Activated CD8-positive, alpha-beta T cell treated with anti-CD3 and anti-CD28 coated beads for 36 hours (primary cell): ENCODE results near the gene PIRT. TPM values are rescaled to one million over a fixed set of nuclear protein-coding genes. Genes with fewer than 3 reads are reported as not detected.

Source experiments
- ATAC-seq: fragments of 200-7000 bp; cut with Tn5 transposase; one replicate; pipeline ENCODE4 v1.10.0; 2021; ENCODE audit warnings: mild to moderate bottlenecking, moderate library complexity
- CTCF ChIA-PET: fragments of 350-600 bp; sonication (Branson Sonifier 250); formaldehyde crosslinking; loops from one replicate; lab custom pipeline; 2021; ENCODE audit warnings: antibody characterized with exemption; lab: Charles Lee
- POLR2A ChIA-PET: fragments of 350-600 bp; sonication (Branson Sonifier 250); formaldehyde crosslinking; loops from one replicate; lab custom pipeline; 2021; ENCODE audit warnings: antibody characterized with exemption; lab: Charles Lee
- DNase-seq: peaks from one replicate; pipeline ENCODE4 v3.0.0-alpha.2; 2020
- H3K27ac Mint-ChIP-seq: one replicate; pipeline ENCODE4 v1.8.0; 2021; ENCODE audit warnings: mild to moderate bottlenecking, mixed read lengths
- H3K27me3 Mint-ChIP-seq: one replicate; pipeline ENCODE4 v1.8.0; 2021; ENCODE audit warnings: mixed read lengths
- H3K36me3 Mint-ChIP-seq: one replicate; pipeline ENCODE4 v1.8.0; 2021; ENCODE audit warnings: low read depth, mixed read lengths
- H3K4me1 Mint-ChIP-seq: one replicate; pipeline ENCODE4 v1.8.0; 2021; ENCODE audit warnings: low read depth, mixed read lengths
- H3K4me3 Mint-ChIP-seq: one replicate; pipeline ENCODE4 v1.8.0; 2021; ENCODE audit warnings: mild to moderate bottlenecking, moderate library complexity, mixed read lengths
- H3K9me3 Mint-ChIP-seq: one replicate; pipeline ENCODE4 v1.8.0; 2021; ENCODE audit warnings: mixed read lengths
- intact Hi-C: fragments of 100-400 bp; cut with micrococcal nuclease; formaldehyde crosslinking; loops from one replicate; pipeline ENCODE4 v1.10.0; 2022
- total RNA-seq, 2 experiments: library from RNA; stranded (reverse); gene quantifications; one replicate each; pipeline ENCODE4 v1.2.3, GENCODE V29; 2021
- TF ChIP-seq, protein P1 (sequence below): fragments of 200-600 bp; IDR thresholded peaks from one replicate; pipeline ENCODE4 v1.8.0; 2022; ENCODE audit warnings: antibody characterized with exemption, mild to moderate bottlenecking

Gene PIRT
- total RNA-seq, 2 experiments from 2014 or later: not detected

DNA sequence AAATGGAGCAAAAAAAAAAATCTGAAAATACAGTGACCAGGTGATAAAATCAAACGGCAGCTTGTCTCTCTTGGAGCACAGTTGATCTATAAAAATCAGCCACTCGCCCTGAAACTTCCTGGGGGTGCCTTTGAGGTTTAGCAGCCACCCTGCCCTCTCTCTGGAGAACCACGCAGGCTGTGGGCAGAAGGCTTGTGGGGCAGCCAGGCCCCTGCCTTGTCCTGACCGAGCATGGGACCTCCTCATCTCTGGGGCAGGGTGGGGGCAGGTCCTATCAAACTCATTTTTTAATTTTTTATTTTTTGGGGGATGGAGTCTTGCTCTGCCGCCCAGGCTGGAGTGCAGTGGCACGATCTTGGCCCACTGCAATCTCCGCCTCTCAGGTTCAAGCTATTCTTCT is 39.0 kb downstream of the PIRT start:
- no peaks in the 10 kb centered on the region for H3K36me3 Mint-ChIP-seq

DNA sequence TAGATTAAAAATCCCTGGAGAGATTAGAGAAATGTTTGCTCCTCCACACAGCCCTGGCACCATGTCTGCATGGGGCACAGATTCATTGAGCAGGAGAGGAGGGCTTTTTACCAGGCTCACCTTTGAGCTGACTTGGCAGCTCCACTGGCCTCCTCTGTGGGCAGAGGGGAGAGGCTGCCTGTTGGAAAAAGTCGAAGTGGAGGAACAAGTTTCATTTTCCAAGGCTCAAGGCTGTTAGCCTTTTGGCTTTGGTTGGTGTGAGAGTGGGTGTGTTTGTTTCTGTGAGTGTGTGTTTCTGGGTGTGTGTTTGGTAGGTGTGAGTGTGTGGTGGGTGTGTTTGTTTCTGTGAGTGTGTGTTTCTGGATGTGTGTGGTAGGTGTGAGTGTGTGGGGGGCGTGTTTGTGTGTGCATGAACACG is 39.5 kb downstream of the PIRT start:
- intact Hi-C loops: no loop called here
- no peak for ATAC-seq
- H3K4me3 Mint-ChIP-seq: no peak overlapping the region
- peaks cover 3% of the 10 kb centered on the region for H3K4me1 Mint-ChIP-seq
- CTCF ChIA-PET: interaction anchor here (1.5 kb wide), 1 partner anchor 47 kb away, joined by 3 read pairs; no protein-coding TSS in a partner anchor
- no peaks in the 10 kb centered on the region for H3K9me3 Mint-ChIP-seq
- H3K27ac Mint-ChIP-seq: no peak overlapping the region
- no peaks in the 10 kb centered on the region for H3K27me3 Mint-ChIP-seq
- DNase-seq: no peak
- TF ChIP-seq, protein P1, sequence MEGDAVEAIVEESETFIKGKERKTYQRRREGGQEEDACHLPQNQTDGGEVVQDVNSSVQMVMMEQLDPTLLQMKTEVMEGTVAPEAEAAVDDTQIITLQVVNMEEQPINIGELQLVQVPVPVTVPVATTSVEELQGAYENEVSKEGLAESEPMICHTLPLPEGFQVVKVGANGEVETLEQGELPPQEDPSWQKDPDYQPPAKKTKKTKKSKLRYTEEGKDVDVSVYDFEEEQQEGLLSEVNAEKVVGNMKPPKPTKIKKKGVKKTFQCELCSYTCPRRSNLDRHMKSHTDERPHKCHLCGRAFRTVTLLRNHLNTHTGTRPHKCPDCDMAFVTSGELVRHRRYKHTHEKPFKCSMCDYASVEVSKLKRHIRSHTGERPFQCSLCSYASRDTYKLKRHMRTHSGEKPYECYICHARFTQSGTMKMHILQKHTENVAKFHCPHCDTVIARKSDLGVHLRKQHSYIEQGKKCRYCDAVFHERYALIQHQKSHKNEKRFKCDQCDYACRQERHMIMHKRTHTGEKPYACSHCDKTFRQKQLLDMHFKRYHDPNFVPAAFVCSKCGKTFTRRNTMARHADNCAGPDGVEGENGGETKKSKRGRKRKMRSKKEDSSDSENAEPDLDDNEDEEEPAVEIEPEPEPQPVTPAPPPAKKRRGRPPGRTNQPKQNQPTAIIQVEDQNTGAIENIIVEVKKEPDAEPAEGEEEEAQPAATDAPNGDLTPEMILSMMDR: no peak
- H3K36me3 Mint-ChIP-seq: no peaks in the 10 kb centered on the region
- POLR2A ChIA-PET: no interaction called here

More for the DNA sequence above, 39.0 kb downstream of the PIRT start:
- POLR2A ChIA-PET: interaction anchor here (0.6 kb wide), 1 partner anchor 44 kb away, joined by 3 read pairs; no protein-coding TSS in a partner anchor
- Mint-ChIP-seq H3K27ac (no peak overlapping the region), H3K4me3 (no peak overlapping the region), H3K27me3 (no peaks in the 10 kb centered on the region), H3K4me1 (no peaks in the 10 kb centered on the region), H3K9me3 (no peaks in the 10 kb centered on the region)
- intact Hi-C loops: no loop called here
- TF ChIP-seq, protein P1: no peak
- CTCF ChIA-PET: interaction anchor here (1.5 kb wide), 1 partner anchor 46 kb away, joined by 3 read pairs; no protein-coding TSS in a partner anchor
- DNase-seq (no peak), ATAC-seq (no peak)

DNA sequence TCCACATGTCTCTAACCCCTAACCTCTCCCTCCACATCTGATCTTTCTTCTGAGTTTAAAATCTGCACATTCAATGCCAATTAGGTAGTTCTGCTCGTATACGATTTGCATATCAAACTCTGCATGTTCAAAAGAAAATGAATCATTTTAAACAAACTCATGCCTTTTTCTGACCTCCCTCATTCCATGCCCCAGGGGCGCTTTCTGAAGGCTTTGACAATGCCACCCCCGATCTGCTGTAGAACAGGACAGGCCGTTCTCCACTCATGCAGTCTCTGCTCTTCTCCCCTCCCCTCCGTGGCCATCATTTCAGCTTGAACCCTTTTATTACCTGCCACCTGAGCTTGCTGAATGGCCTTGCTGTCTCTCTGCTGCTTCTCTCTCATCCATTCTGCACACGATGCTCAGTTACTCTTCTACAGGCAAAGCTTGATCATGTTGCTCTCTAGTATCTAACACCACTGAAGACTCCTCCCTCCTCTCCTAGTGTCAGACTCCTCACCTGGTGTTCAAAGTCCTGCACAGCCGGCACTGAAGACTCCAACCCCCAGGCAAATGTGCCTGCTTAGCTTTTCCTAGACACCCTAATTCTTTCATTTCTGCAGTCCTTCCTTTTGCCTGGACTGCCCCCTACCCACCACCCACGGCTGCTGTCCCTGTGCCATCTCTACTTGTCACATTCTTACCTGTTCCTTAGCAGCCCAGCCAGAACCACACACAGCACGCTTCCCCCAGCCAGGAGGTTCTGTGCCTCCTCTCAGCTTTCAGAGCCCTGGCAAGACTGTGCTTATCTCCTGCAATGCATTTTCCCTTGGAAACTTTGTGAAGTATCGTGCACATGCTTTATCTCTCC is 40.2 kb downstream of the PIRT start:
- CTCF ChIA-PET: interaction anchor here (1.5 kb wide), 1 partner anchor 47 kb away, joined by 3 read pairs; no protein-coding TSS in a partner anchor
- POLR2A ChIA-PET: no interaction called here
- Mint-ChIP-seq H3K36me3 (no peaks in the 10 kb centered on the region), H3K27ac (no peak overlapping the region), H3K27me3 (no peaks in the 10 kb centered on the region), H3K4me1 (peaks cover 3% of the 10 kb centered on the region), H3K9me3 (no peaks in the 10 kb centered on the region), H3K4me3 (no peak overlapping the region)
- intact Hi-C loops: no loop called here
- ATAC-seq (no peak), DNase-seq (no peak)
- TF ChIP-seq, protein P1: no peak

DNA sequence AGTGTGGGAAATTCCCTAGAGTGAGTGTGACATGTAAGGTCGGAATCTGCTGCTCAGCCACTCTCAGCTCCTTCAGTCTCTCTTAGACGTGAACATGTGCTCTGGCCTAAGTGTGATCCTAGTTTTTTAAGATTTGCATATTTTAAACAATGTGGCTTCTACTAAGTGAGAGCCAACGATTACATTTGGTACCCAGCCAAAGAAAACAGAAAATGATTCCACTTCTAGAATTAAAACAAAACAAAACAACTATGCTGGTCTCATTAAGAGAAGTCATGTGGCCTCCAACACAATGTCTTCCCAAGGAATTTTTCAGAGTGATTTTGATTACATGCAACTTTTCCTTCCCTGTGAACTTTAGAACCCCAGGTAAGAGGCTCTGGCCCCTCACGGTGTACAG is 44.1 kb downstream of the PIRT start:
- ChIA-PET POLR2A (no interaction called here), CTCF (no interaction called here)
- no peaks in the 10 kb centered on the region for H3K36me3 Mint-ChIP-seq
- H3K9me3 Mint-ChIP-seq: no peaks in the 10 kb centered on the region
- H3K4me1 Mint-ChIP-seq: peaks cover 3% of the 10 kb centered on the region
- no peak overlapping the region for H3K27ac Mint-ChIP-seq
- no peak overlapping the region for H3K4me3 Mint-ChIP-seq
- intact Hi-C loops: no loop called here
- ATAC-seq (no peak), DNase-seq (no peak)
- TF ChIP-seq, protein P1: no peak
- H3K27me3 Mint-ChIP-seq: no peaks in the 10 kb centered on the region

DNA sequence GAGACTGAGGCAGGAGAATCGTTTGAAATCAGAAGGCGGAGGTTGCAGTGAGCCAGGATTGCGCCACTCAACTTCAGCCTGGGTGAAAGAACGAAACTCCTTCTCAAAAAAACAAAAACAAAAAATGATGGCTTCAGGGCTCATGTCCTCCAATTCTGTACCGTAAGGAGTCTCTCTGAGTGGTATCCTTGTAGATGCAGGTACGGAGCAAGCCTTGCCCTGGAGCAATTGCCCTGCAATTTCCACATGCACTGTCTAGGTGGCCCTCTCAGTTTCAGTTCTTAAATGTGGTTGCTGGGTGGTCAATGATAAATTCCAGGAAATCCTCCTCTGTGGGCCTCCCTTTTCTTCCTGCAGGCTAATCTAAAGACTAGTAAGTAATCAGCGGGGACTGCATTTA is 44.6 kb downstream of the PIRT start:
- POLR2A ChIA-PET: no interaction called here
- Mint-ChIP-seq H3K4me1 (peaks cover 3% of the 10 kb centered on the region), H3K4me3 (no peak overlapping the region), H3K9me3 (no peaks in the 10 kb centered on the region), H3K27ac (no peak overlapping the region), H3K27me3 (no peaks in the 10 kb centered on the region), H3K36me3 (no peaks in the 10 kb centered on the region)
- TF ChIP-seq, protein P1: no peak
- ATAC-seq: no peak
- CTCF ChIA-PET: interaction anchor here (1.6 kb wide), 1 partner anchor 20 kb away, joined by 7 read pairs; no protein-coding TSS in a partner anchor
- intact Hi-C loops: no loop called here
- DNase-seq: no peak
